ENCODE data around the gene GDA. TPM values are rescaled to one million over a fixed set of nuclear protein-coding genes. Genes with fewer than 3 reads are reported as not detected.

GDA gene
- total RNA-seq, 6 experiments from 2014 or later: 26.8 to 69.6 (median 45.3) TPM

- Histone ChIP-seq H3K9me3 (no peaks in the 10 kb centered on the region), H3K27me3 (no peaks in the 10 kb centered on the region), H3K4me1 (peaks cover 0 to 31% (median 11%) of the 10 kb centered on the region in 4 donors), H3K27ac (peak overlapping the region in 2 of 3 donors; percentile 5), H3K36me3 (no peaks in the 10 kb centered on the region), H3K4me3 (no peak overlapping the region)
- intact Hi-C loops (cut with DNase I): loop anchor here (5.0 to 10.0 kb wide), 2 partner anchors 73 to 300 kb away; partner anchors contain the start of gene ZFAND5 (in 1 of the 2)
- DNase-seq (no peak), ATAC-seq (peak; percentile 52 to 66 (median 62))
- no peak for TF ChIP-seq POLR2A (IDR thresholded peaks at IDR 0.05)
- TF ChIP-seq, protein P1, sequence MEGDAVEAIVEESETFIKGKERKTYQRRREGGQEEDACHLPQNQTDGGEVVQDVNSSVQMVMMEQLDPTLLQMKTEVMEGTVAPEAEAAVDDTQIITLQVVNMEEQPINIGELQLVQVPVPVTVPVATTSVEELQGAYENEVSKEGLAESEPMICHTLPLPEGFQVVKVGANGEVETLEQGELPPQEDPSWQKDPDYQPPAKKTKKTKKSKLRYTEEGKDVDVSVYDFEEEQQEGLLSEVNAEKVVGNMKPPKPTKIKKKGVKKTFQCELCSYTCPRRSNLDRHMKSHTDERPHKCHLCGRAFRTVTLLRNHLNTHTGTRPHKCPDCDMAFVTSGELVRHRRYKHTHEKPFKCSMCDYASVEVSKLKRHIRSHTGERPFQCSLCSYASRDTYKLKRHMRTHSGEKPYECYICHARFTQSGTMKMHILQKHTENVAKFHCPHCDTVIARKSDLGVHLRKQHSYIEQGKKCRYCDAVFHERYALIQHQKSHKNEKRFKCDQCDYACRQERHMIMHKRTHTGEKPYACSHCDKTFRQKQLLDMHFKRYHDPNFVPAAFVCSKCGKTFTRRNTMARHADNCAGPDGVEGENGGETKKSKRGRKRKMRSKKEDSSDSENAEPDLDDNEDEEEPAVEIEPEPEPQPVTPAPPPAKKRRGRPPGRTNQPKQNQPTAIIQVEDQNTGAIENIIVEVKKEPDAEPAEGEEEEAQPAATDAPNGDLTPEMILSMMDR (IDR thresholded peaks at IDR 0.05): peak; percentile 55 to 62 (median 59)
- 13% methylated on average over 2 of the region's 2 CpGs for WGBS (ENCODE audit: insufficient coverage, low coverage, low lambda C conversion rate, missing lambda C conversion rate)
These were observed 143.0 kb downstream of the GDA start for GRCh38 chr9:72292256-72292682.

DNA sequence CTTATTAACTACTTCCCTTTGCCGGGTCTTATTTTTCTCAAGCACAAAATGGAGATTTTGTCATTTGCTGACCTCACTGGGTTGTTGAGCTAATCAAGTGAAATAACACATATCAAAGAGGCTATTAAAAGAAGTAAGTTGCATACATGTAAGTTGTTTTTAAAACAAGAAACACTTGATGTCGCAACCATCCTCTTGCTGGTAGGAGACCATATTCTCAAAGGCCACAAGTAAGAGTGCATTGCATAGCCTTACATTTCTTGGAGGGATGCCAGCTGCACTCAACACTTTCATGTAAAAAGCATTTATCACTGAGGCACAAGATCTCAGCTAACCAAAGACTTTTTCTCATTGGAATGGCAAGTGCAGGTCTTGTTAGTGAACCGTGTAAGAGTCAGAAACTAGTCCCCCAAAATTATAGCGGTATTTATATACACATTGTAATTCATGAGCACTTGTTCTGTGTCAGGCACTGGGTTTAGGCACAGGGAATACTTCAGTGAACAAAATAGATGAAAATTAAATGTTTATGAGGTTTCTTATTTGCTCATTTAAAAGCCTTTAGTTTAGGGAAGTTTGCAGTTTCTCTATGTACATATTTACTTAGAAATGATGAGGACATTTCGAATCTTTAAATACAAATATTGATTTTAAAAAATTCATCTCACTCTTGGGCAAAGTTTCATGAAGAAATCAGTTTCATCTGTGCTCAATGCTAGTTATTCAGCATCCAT lies 143.8 kb downstream of the GDA start:
- Histone ChIP-seq H3K27ac (peak overlapping the region in 2 of 3 donors; percentile 5), H3K36me3 (no peaks in the 10 kb centered on the region), H3K9me3 (no peaks in the 10 kb centered on the region), H3K4me3 (no peak overlapping the region), H3K27me3 (no peaks in the 10 kb centered on the region), H3K4me1 (peaks cover 0 to 31% (median 12%) of the 10 kb centered on the region in 4 donors)
- intact Hi-C loops (cut with DNase I): loop anchor here (5.0 to 10.0 kb wide), 2 partner anchors 72 to 299 kb away; partner anchors contain the start of gene ZFAND5 (in 1 of the 2)
- 53% methylated on average over 5 of the region's 5 CpGs for WGBS (ENCODE audit: insufficient coverage, low coverage, low lambda C conversion rate, missing lambda C conversion rate)
- DNase-seq: no peak
- ATAC-seq: peak in 2 of 4 donors; percentile 13 to 21
- no peak for TF ChIP-seq POLR2A (IDR thresholded peaks at IDR 0.05)
- TF ChIP-seq, protein P1 (IDR thresholded peaks at IDR 0.05): no peak

DNA sequence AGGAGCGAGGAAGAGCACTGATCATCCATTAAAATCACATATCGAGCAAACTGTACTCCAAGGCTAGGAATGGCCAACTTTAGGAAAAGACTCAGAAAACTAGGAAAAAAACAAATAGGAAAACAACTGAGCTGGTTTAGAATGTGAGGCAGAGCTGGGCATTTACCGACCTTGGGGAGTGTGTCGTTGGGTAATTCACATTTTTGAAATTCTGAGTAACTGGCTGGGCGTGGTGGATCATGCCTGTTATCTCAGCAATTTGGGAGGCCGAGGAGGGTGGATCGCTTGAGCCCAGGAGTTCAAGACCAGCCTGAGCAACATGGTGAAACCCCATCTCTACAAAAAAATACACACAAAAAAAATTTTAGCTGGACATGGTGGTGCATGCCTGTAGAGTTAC lies 145.7 kb downstream of the GDA start:
- Histone ChIP-seq H3K27me3 (no peaks in the 10 kb centered on the region), H3K27ac (peak overlapping the region in 2 of 3 donors; percentile 0 to 37), H3K4me1 (peaks cover 0 to 44% (median 21%) of the 10 kb centered on the region in 4 donors), H3K36me3 (no peaks in the 10 kb centered on the region), H3K9me3 (no peaks in the 10 kb centered on the region), H3K4me3 (no peak overlapping the region)
- TF ChIP-seq, protein P1 (IDR thresholded peaks at IDR 0.05): no peak
- no peak for TF ChIP-seq POLR2A (IDR thresholded peaks at IDR 0.05)
- ATAC-seq (peak; percentile 34 to 55 (median 42)), DNase-seq (peak in 1 of 3 donors; percentile 30)
- WGBS (ENCODE audit: insufficient coverage, low coverage, low lambda C conversion rate, missing lambda C conversion rate): 14% methylated on average over 6 of the region's 7 CpGs
- intact Hi-C loops (cut with DNase I): loop anchor here (5.0 to 10.0 kb wide), 2 partner anchors 70 to 297 kb away; partner anchors contain the start of gene ZFAND5 (in 1 of the 2)

DNA sequence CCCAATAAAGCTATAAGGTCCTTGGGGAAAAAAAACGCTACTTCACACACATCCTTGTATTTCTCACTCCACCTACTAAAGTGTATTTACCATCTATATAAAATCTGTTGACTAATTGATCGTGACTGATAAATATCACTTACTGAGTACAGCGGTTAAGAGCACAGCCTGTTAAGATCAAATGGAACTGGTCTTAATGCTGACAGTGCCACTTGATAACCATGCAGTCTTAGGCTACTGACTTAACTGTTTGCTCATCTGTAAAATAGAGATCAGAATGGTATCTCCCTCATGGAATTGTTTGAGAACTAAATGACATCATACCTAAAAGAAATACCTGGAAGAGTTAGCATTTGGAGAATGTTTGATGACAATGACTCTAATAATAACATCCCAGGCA lies 148.3 kb downstream of the GDA start:
- H3K4me3 ChIP-seq: no peak overlapping the region
- TF ChIP-seq, protein P1 (IDR thresholded peaks at IDR 0.05): no peak
- no peak for TF ChIP-seq POLR2A (IDR thresholded peaks at IDR 0.05)
- H3K27ac ChIP-seq: no peak overlapping the region
- no peaks in the 10 kb centered on the region for H3K36me3 ChIP-seq
- WGBS (ENCODE audit: insufficient coverage, low coverage, low lambda C conversion rate, missing lambda C conversion rate): 30% methylated on average over 3 of the region's 3 CpGs
- H3K27me3 ChIP-seq: no peaks in the 10 kb centered on the region
- H3K9me3 ChIP-seq: no peaks in the 10 kb centered on the region
- DNase-seq (no peak), ATAC-seq (peak in 1 of 4 donors; percentile 41)
- H3K4me1 ChIP-seq: peaks cover 0 to 41% (median 20%) of the 10 kb centered on the region in 4 donors
- intact Hi-C loops (cut with DNase I): loop anchor here in 1 of 2 donors (10.0 kb wide), 1 partner anchor 67 kb away; the partner anchor contains the start of gene ZFAND5

Measured in right lobe of liver (tissue), 6 donors.